Cerebellar cortex (tissue), 1 donor: ENCODE data around the gene GABRB2.
"Not testable (repeated sequence)": the region's sequence is repeated elsewhere in the genome, so short reads cannot be mapped to it uniquely, and the experiment has no call there.

Experiments used
- DNase-seq: peaks from one replicate; pipeline ENCODE4 v3.0.0-alpha.2; 2015; ENCODE audit warnings: low spot score

Gene GABRB2

DNA sequence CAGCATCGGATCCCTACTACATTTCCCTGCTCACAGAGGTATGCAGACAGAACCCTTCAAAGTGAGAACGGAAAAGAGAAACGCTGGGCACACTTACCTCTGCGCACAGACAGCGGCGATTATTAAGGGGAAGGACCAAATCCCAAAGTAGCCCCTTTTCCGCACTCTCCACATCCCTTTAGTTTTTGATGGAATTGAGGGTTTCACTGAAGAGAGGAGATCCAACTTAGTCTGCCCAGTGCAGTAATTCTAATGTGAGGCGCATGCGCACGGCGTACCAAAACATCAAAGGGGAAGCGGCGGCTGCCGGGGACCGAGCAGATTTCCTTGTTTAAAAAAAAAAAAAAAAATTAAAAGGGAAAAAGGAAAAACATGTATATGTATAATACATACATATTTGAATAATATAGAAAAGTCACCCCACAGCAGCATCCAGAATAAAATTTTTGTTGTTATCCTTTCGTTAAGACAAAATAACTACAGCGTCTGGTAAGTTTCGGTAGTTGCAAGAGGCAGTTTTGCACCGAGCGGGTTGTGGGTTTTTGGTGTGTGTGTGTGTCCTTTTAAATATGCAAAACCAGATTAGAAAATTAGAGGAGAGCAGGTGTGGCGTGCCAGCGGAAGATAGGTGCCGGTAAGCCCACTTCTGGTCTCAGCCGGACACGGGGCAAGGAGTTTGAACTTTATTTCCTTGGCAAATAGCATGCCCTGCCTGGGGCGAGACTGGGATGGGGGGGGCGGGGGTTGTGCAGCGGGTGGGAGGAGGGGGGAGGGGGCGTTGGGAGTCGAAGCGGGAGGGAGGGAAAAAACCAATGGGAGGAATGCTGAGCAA, at the start of gene GABRB2:
TSS of gene GABRB2 (minus strand) at position 256 of the 832 bp plus-strand sequence. CDS start at position 174, 82 bp downstream.
- DNase-seq = peak; percentile 83

- no peak for DNase-seq
Observed at GRCh38 chr5:161585798-161586197, 39.3 kb upstream of the GABRB2 start.

DNA sequence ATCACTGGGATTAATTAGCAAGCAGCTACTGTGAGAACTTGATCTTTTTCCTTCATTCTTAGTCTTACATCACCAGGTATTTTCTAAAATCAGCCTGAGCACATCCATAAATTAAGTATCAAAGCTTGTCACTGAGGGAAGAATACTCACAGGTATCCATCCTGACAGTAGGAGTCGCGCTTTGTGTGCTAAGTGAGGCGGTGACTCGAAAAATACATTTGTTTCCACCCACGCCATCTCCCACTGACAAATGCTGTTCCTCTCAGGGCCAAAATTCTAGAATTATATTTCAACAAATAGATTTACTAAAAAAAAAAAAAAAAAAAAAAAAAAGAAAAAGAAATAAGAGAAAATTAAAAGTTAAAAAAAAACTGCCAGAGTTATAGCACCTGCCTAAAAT, 34.1 kb upstream of the GABRB2 start:
- DNase-seq = no peak

- no peak for DNase-seq
Observed at GRCh38 chr5:161572914-161573313, 26.4 kb upstream of the GABRB2 start.

DNA sequence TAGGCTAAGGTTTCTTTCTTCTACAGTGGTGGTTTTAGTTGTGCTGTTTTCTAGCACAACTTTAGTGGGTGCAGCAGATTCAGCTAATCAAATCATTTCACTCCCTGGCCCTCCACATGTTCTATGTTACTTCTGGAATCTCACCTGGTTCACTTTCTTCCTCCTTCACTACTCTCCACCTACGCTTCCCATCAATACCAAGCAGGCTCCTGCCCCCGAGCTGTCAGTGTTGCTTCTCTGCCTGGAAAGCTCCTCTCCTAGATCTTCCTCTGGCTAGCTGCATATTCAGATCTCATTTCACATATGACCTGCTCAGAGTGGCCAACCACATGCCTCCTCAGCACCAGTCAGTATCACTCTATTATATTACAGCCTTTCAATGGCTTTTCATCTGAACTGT, 19.6 kb upstream of the GABRB2 start:
- no peak for DNase-seq

DNA sequence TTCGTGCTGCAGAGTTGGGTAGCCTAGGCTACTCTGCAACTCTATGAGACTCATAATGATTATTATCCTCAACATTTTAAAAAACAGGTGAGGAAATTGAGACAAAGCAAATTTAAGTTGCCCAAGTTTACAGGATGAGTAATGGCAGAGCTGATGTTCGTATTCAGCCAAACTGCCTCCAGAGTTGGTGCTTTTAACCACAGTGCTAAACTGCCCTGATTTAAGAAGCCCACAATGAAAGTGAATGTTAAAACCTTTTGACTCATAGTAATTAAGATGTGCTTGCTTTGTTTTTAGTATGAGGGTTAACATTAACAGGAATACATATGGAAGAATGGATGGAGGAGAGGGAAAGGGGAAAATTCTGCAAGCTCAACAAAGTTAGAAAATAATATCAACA, 15.9 kb upstream of the GABRB2 start:
- no peak for DNase-seq

DNA sequence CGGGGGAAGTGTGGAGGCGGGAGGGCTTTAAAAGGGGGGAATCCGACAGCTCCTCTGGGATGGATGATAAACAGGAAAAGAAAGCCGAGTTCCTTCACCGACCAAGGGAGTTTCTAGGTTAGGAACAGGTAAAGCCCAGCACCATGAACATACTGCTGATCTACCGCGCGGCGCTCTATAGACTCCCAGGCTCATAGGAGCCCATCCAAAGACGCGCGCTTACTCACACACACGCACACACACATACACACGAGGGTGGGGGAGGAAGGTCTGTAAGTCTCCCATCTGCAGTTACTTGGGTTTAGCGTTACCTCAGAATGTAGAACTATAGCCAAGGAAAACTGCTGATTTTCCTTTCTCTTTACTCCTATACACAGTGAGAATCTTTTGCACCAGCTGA, 2.6 kb upstream of the GABRB2 start:
- DNase-seq = peak; percentile 66

DNA sequence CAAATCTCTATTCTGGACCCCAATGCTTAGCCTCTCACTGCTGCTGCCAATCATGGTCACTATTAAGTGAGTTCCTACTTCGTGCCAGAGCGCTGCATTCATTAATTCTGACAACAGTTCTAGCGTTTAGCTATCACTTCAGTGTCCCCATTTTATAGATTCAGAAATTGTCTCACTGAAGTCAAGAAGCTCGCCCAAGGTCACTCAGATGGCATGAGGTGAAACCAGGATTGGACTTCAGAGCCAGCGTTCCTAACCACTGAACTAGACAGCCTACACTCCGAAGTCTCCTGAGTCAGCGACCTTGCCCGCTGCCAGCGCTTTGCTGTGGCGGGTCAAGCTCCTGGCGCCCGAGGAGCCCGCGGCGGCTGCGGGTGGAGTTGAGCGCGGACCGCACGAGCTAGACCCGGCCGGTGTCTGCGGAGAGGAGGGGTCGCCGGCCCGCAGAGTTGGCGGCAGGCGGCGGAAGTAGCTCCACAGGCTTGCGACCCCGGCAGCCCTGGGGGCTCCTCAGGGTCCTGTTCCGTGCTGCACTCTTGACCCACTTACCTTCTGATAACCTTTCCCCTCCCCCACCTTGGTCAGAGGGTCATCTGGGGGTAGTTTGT, 2.1 kb upstream of the GABRB2 start:
- DNase-seq = no peak

GRCh38 chr5:161547738-161548486, 1.4 kb upstream of the GABRB2 start:
- peak; percentile 55 for DNase-seq

- peak; percentile 43 for DNase-seq
Observed at GRCh38 chr5:161547406-161547737, 847 bp upstream of the GABRB2 start.

- DNase-seq = no peak
Observed at GRCh38 chr5:161546095-161546469, 443 bp downstream of the GABRB2 start.

DNA sequence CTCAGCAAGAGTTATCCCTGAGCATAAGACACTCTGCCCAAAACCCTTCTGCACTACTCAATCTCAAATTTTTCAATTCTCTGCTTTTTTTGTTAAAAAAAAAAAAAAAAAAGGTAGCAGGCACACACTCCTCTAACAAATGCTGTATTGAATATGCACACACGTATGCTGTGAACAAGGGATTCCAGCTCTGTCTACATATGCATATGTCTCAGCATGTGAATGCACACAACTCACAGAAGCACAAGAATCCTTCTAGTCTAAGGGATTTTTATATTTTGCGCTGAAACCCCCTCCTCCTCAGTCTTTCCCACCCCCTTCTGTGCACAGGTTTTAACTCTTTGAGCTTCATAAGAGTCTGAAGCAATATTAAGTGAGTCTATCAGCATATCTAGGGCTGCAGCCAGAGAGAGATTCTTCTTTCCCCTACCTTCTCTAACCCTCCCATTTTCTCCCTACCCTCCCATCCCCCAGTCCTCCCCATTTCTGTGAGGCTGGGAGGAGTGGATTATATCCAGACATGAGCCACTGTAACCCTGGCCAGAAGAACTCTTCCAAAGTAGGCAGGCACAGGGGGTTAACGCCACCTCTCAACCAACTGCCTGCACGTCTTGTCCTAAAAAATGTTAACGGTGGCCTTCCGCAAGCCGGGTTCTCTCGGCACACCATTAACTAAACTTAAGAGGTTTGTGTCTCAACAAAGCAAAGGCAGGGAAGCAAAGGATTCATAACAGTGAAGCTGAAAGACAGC, 1.0 kb downstream of the GABRB2 start:
- no peak for DNase-seq

DNA sequence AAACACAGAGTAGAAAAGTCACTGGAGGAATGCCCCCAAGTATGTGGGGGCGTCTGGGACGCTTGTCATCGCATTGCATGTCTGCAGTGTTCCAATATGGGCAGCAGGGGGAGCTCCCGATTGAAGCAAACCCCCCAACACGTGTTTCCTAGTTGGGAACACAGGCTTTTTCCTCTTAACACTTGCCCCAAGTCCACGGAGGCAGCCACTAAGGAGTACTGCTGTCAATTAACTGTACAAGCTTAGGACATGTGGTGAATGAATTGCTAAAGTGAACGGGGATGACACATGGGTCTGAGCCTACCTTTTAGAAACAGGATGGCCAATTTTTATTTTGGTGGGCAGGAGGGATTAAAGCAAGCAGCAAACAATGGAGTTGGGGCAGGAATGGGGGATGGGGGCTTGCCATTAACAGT, 2.2 kb downstream of the GABRB2 start:
- DNase-seq = peak; percentile 83

DNA sequence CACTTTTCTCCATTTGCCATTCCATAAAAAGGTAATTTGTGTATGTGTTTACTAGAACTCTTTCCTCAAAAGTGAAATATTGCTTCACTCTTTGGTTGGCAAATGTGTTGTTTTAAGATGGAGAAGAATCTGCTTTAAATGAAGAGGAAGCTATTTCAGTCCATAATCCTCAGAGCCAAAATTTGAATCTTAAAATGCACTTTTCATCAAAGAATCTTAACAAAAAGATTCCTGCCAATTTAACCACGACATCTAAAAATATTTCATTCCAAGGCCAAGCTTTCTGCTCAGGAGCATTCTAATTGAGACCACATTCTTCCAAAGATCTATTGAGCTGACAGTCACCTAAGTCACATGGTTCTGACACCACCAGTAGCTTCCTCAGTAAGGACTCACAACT, 7.5 kb downstream of the GABRB2 start:
- DNase-seq = no peak

- no peak for DNase-seq
Observed at GRCh38 chr5:161535762-161536161, 10.8 kb downstream of the GABRB2 start.

DNA sequence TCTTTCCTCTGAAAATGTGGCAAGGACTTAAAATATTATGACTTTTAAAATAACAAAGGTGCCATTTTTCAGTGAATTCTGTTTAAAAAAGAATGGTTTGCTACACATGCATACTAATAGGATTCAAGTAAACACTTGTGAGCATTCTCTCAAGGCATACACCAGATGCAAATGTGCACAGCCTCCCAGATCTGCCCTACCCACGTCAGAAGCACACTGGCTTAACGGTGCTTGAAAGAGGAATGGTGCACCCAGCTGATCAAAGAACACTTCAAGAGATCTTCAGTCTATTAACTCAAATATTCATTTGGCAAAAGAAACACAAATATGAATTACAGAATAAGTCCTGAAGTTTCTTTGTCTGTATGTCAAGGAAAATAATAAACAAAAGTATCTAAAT, 15.8 kb downstream of the GABRB2 start:
- peak; percentile 64 for DNase-seq

DNA sequence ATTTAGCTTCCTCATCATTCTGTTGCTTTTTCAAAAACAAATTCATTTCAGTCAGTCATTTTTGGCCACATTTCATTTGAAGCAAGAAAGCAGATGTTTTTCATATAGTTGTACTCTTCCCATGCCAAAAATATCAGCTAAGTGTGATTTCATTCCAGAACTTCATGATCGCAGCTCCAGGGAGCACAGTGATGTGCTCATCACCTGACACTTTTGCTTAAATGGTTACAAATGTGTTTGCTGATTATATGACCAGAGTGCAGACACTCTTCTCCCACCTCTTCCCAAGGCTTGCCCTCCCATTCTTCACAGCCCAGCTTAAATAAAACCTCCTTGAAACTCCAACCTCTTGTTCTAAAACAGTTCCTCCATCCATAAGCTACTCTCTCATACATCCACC, 32.6 kb downstream of the GABRB2 start:
- DNase-seq = no peak

DNA sequence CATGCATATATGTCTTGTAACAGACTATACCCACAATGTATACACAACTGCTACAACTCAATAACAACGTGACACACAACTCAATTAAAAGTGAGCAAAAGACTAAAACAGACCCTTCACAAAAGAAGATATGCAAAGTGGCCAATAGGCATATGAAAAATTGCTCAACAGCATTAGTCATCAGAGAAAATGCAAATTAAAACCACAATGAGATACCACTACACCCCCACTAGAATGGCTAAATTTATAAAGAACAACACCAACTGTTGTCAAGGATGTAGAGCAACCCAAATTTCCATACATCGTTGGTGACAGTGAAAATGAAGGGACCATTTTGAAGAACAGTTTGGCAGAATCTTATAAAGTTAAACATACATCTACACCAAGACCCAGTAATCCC, 38.9 kb downstream of the GABRB2 start:
- DNase-seq = no peak

DNA sequence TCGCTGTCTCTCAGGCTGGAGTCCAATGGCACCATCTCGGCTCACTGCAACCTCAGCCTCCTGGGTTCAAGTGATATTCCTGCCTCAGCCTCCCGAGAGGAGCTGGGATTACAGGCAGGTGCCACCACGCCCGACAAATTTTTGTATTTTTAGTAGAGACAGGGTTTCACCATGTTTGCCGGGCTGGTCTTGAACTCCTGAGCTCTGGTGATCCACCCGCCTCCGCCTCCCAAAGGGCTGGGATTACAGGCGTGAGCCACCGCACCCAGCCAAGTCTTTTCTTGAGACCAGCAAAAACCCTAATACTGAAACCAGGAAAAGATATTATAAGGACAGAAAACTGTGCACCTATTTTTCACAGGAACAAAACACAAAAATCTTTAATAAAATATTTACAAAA, 41.4 kb downstream of the GABRB2 start:
- not testable (repeated sequence) for DNase-seq

DNA sequence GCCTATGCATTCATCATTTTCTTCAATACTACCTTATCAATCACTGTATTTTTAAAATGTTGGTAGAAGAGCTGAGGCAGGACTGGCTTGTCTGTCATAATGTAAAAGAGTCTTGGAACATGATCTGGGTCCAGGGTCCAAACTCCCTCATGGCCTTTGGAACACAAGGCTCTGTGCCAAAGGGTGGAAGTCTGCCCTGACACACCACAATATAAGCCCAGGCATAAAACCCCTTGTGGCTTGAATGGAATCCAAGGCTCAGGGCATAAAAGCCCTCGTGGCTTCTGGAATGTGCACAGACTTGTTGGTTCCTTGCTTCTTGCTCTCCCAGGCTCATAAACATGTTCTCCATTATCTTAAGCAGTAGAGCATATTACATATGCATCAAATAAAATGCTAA, 48.0 kb downstream of the GABRB2 start:
- DNase-seq = no peak

DNA sequence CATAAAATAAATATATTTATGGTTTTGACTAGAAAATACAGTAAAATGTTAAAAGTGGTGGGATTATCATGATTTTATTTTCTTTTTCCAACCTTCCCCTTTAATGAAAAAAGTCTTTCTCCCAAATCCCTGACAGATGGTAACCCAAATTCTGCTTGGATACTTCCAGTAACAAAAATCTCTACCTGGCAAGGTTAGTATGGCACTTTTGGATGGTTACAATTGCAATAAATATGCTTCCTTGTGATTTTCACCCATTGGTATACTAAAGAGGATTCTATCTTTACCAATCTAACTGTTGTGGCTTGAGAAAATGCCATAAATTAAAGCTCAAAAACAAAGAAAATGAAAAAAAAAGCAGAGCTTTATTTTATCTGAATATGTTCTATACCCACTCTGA, 62.8 kb downstream of the GABRB2 start:
- DNase-seq = peak; percentile 94

DNA sequence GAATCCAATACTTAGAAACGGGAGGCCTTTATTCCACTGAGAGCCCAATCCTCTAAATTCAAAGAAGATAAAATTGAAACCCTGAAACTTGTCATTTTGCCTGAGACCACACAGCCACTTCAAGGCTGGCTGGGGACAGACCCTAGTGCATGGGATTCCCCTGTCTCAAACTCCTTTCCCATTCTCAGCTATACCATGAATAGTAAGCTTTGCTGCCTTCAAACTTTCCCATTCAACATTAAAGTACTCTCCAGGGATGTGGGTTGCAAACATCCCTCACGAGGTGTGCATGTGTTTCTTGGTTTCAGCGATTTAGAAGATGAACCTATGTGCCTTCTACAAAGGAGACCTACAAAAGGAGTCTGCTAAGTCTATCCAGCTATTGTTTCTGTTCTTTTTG, 64.6 kb downstream of the GABRB2 start:
- no peak for DNase-seq
